Measurements from ENCODE around the gene UNC5C.
A peak's percentile ranks its signal among the peaks of the same experiment; 100 is the strongest.

- peak; percentile 76 for TF ChIP-seq CTCF (IDR thresholded peaks at IDR 0.05; ENCODE audit: poor library complexity)
- no peak for TF ChIP-seq EZH2phosphoT487 (IDR thresholded peaks at IDR 0.05; ENCODE audit: low read depth, severe bottlenecking, unreplicated experiment)
Measured at GRCh38 chr4:95155759-95156451, 392.9 kb downstream of the UNC5C start.

Data from hepatocyte (in vitro differentiated cells).